SU-DHL-6 (cell line): ENCODE measurements around the gene ST6GAL2.

Experiments
- H2AFZ ChIP-seq: fragments of 200-600 bp; sonication (generic); 2 replicates; pipeline ENCODE4 v1.6.1; 2014; ENCODE audit warnings: low read depth, mild to moderate bottlenecking, moderate library complexity, mixed read lengths, antibody characterized with exemption, low read length; ENCODE audit not compliant: severe bottlenecking
- H3F3A ChIP-seq: fragments of 200-600 bp; shearing (Covaris generic); 2 replicates; pipeline ENCODE4 v1.6.0; 2016; ENCODE audit warnings: antibody characterized with exemption, mild to moderate bottlenecking; ENCODE audit not compliant: insufficient read depth
- H3K27ac ChIP-seq: fragments of 200-600 bp; sonication (generic); 2 replicates; pipeline ENCODE4 v1.5.1; 2016; ENCODE audit warnings: low read depth, mild to moderate bottlenecking, low read length, moderate library complexity, mixed read lengths
- H3K27me3 ChIP-seq: fragments of 200-600 bp; sonication (generic), shearing (Covaris generic); 2 replicates; pipeline ENCODE4 v1.6.0; 2014; ENCODE audit warnings: mild to moderate bottlenecking, low read length
- H3K36me3 ChIP-seq: fragments of 200-600 bp; sonication (generic); 2 replicates; pipeline ENCODE4 v1.6.1; 2014; ENCODE audit warnings: mild to moderate bottlenecking, low read length, mixed read lengths
- H3K4me2 ChIP-seq: fragments of 300-600, 200-600 bp; shearing (Covaris generic), sonication (generic); 2 replicates; pipeline ENCODE4 v1.6.0; 2014; ENCODE audit warnings: low read length, low read depth, mild to moderate bottlenecking; ENCODE audit not compliant: poor library complexity, severe bottlenecking
- H3K4me3 ChIP-seq: fragments of 200-600 bp; sonication (generic); 2 replicates; pipeline ENCODE4 v1.5.1; 2014; ENCODE audit warnings: antibody characterized with exemption, low read length, mild to moderate bottlenecking, mixed read lengths; ENCODE audit not compliant: insufficient read depth, poor library complexity, severe bottlenecking
- H3K79me2 ChIP-seq: fragments of 200-600 bp; sonication (generic); 2 replicates; pipeline ENCODE4 v1.6.1; 2014; ENCODE audit warnings: mild to moderate bottlenecking, low read length, moderate library complexity; ENCODE audit not compliant: insufficient read depth
- H3K9ac ChIP-seq: fragments of 200-600 bp; sonication (generic); 2 replicates; pipeline ENCODE4 v1.7.0; 2014; ENCODE audit warnings: mild to moderate bottlenecking, low read length
- H3K9me2 ChIP-seq: fragments of 200-600 bp; sonication (generic); replicated peaks from 2 replicates; pipeline ENCODE4 v1.6.1; 2014; ENCODE audit warnings: low read length; ENCODE audit not compliant: insufficient read depth
- H3K9me3 ChIP-seq: fragments of 200-600 bp; sonication (generic); 2 replicates; pipeline ENCODE4 v1.6.1; 2014; ENCODE audit warnings: low read length, mixed read lengths; ENCODE audit not compliant: insufficient read depth
- H4K20me1 ChIP-seq: fragments of 200-600 bp; sonication (generic); 2 replicates; pipeline ENCODE4 v1.6.1; 2014; ENCODE audit warnings: low read depth, mild to moderate bottlenecking, antibody characterized with exemption, low read length, moderate library complexity, mixed read lengths
- CTCF ChIP-seq: fragments of 200-600 bp; sonication (generic); IDR thresholded peaks from one replicate; pipeline ENCODE4 v1.5.1; 2017; ENCODE audit warnings: antibody characterized with exemption, mild to moderate bottlenecking, low read length, moderate library complexity; ENCODE audit not compliant: insufficient read depth, poor library complexity, severe bottlenecking
- EZH2phosphoT487 ChIP-seq: fragments of 200-600 bp; sonication (generic), shearing (Covaris generic); conservative IDR thresholded peaks from 2 replicates; pipeline ENCODE4 v1.6.1; 2018; ENCODE audit warnings: mild to moderate bottlenecking, antibody characterized with exemption, low read length, moderate library complexity, mixed read lengths

ST6GAL2 gene

GRCh38 chr2:106890606-106891005 lies 4.6 kb upstream of the ST6GAL2 start:
- no peak overlapping the region for H3K27ac ChIP-seq
- H3K4me2 ChIP-seq: no peak overlapping the region
- no peaks in the 10 kb centered on the region for H3K9me2 ChIP-seq
- no peak overlapping the region for H2AFZ ChIP-seq
- no peaks in the 10 kb centered on the region for H3K9me3 ChIP-seq
- H3K4me3 ChIP-seq: no peak overlapping the region
- no peaks in the 10 kb centered on the region for H3K79me2 ChIP-seq
- H3F3A ChIP-seq: no peaks in the 10 kb centered on the region
- TF ChIP-seq EZH2phosphoT487 (no peak), CTCF (no peak)
- H3K36me3 ChIP-seq: no peaks in the 10 kb centered on the region
- no peak overlapping the region for H3K9ac ChIP-seq
- H3K27me3 ChIP-seq: no peaks in the 10 kb centered on the region
- H4K20me1 ChIP-seq: no peaks in the 10 kb centered on the region

GRCh38 chr2:106886916-106887758 lies 1.2 kb upstream of the ST6GAL2 start:
- Histone ChIP-seq H4K20me1 (no peaks in the 10 kb centered on the region), H3K79me2 (no peaks in the 10 kb centered on the region), H3K9me3 (no peaks in the 10 kb centered on the region), H3K4me2 (no peak overlapping the region), H3K36me3 (no peaks in the 10 kb centered on the region), H3K9ac (no peak overlapping the region), H3K9me2 (no peaks in the 10 kb centered on the region), H3F3A (no peaks in the 10 kb centered on the region), H3K27ac (no peak overlapping the region), H3K27me3 (no peaks in the 10 kb centered on the region), H2AFZ (no peak overlapping the region), H3K4me3 (no peak overlapping the region)
- no peak for TF ChIP-seq CTCF
- no peak for TF ChIP-seq EZH2phosphoT487

- Histone ChIP-seq H2AFZ (no peak overlapping the region), H3K79me2 (no peaks in the 10 kb centered on the region), H3F3A (no peaks in the 10 kb centered on the region), H4K20me1 (no peaks in the 10 kb centered on the region), H3K9me3 (no peaks in the 10 kb centered on the region), H3K4me2 (no peak overlapping the region), H3K9me2 (no peaks in the 10 kb centered on the region), H3K9ac (no peak overlapping the region), H3K27me3 (no peaks in the 10 kb centered on the region), H3K27ac (no peak overlapping the region), H3K36me3 (no peaks in the 10 kb centered on the region), H3K4me3 (no peak overlapping the region)
- TF ChIP-seq EZH2phosphoT487 (no peak), CTCF (no peak)
These were observed 638 bp downstream of the ST6GAL2 start for GRCh38 chr2:106885329-106885728.
